ENCODE results near the gene LRCH4. TPM values are rescaled to one million over a fixed set of nuclear protein-coding genes. Genes with fewer than 3 reads are reported as not detected.
"Not testable (repeated sequence)": the region's sequence is repeated elsewhere in the genome, so short reads cannot be mapped to it uniquely, and the experiment has no call there.

LRCH4 gene
- total RNA-seq, 4 donors from 2014 or later: 115 to 508 (median 151) TPM

GRCh38 chr7:100556541-100556940 is 29.4 kb downstream of the LRCH4 start:
- no peak for DNase-seq
- WGBS, 2 donors (ENCODE audit: low coverage in 1 of 2): 61 to 65% methylated on average over 3 to 4 of the region's 4 CpGs
- in situ Hi-C loops (cut with MboI; ENCODE audit: low pct_ligation_motif_present in 1 of 4, low pct_unique_long_range_greater_than_20kb in 1 of 4, low sequenced_read_pairs in 3 of 4): loop anchor here in 3 of 4 donors (5.0 to 10.0 kb wide), 3 partner anchors 72 to 84 kb away; partner anchors contain the start of genes NYAP1 (in 1 of the 3) and TSC22D4 (in 1 of the 3)
- Histone ChIP-seq H3K27me3 (no peaks in the 10 kb centered on the region), H3K27ac (no peak overlapping the region), H3K4me1 (peaks cover 0 to 25% (median 7%) of the 10 kb centered on the region in 4 donors), H3K9me3 (no peaks in the 10 kb centered on the region), H3K36me3 (peaks cover 0 to 25% (median 5%) of the 10 kb centered on the region in 4 donors), H3K4me3 (no peak overlapping the region)
- TF ChIP-seq POLR2AphosphoS5 (IDR thresholded peaks at IDR 0.05) (no peak), EP300 (IDR thresholded peaks at IDR 0.05; ENCODE audit: low read depth) (no peak), POLR2A (IDR thresholded peaks at IDR 0.05) (no peak), CTCF (IDR thresholded peaks at IDR 0.05) (no peak)
- intact Hi-C loops (cut with DNase I; ENCODE audit: low total_unique reads): no loop called here

GRCh38 chr7:100555701-100556100 is 30.2 kb downstream of the LRCH4 start:
- peaks cover 0 to 30% (median 5%) of the 10 kb centered on the region in 4 donors for H3K36me3 ChIP-seq
- intact Hi-C loops (cut with DNase I; ENCODE audit: low total_unique reads): loop anchor here (2.0 kb wide), 1 partner anchor 61 kb away; no protein-coding TSS in a partner anchor
- H3K27ac ChIP-seq: peak overlapping the region in 3 of 4 donors; percentile 40 to 72 (median 42)
- 70 to 80% methylated on average over 3 to 5 of the region's 5 CpGs for WGBS, 2 donors (ENCODE audit: low coverage in 1 of 2)
- H3K27me3 ChIP-seq: no peaks in the 10 kb centered on the region
- H3K4me3 ChIP-seq: no peak overlapping the region
- DNase-seq: no peak
- peaks cover 0 to 25% (median 7%) of the 10 kb centered on the region in 4 donors for H3K4me1 ChIP-seq
- TF ChIP-seq EP300 (IDR thresholded peaks at IDR 0.05; ENCODE audit: low read depth) (no peak), CTCF (IDR thresholded peaks at IDR 0.05) (no peak), POLR2A (IDR thresholded peaks at IDR 0.05) (no peak), POLR2AphosphoS5 (IDR thresholded peaks at IDR 0.05) (no peak)
- in situ Hi-C loops (cut with MboI; ENCODE audit: low pct_ligation_motif_present in 1 of 4, low pct_unique_long_range_greater_than_20kb in 1 of 4, low sequenced_read_pairs in 3 of 4): loop anchor here in 3 of 4 donors (5.0 to 10.0 kb wide), 3 partner anchors 71 to 83 kb away; partner anchors contain the start of genes NYAP1 (in 1 of the 3) and TSC22D4 (in 1 of the 3)
- no peaks in the 10 kb centered on the region for H3K9me3 ChIP-seq

GRCh38 chr7:100553032-100553431 is 32.9 kb downstream of the LRCH4 start:
- no peak for DNase-seq
- no peak overlapping the region for H3K27ac ChIP-seq
- H3K27me3 ChIP-seq: no peaks in the 10 kb centered on the region
- TF ChIP-seq CTCF (IDR thresholded peaks at IDR 0.05) (no peak), POLR2A (IDR thresholded peaks at IDR 0.05) (no peak), POLR2AphosphoS5 (IDR thresholded peaks at IDR 0.05) (no peak), EP300 (IDR thresholded peaks at IDR 0.05; ENCODE audit: low read depth) (no peak)
- H3K4me3 ChIP-seq: no peak overlapping the region
- H3K36me3 ChIP-seq: peaks cover 0 to 37% (median 7%) of the 10 kb centered on the region in 4 donors
- intact Hi-C loops (cut with DNase I; ENCODE audit: low total_unique reads): loop anchor here (2.0 kb wide), 1 partner anchor 64 kb away; no protein-coding TSS in a partner anchor
- no peaks in the 10 kb centered on the region for H3K9me3 ChIP-seq
- 94 to 100% methylated on average over 2 to 3 of the region's 3 CpGs for WGBS, 2 donors (ENCODE audit: low coverage in 1 of 2)
- in situ Hi-C loops (cut with MboI; ENCODE audit: low pct_ligation_motif_present in 1 of 4, low pct_unique_long_range_greater_than_20kb in 1 of 4, low sequenced_read_pairs in 3 of 4): loop anchor here in 2 of 4 donors (5.0 to 10.0 kb wide), 2 partner anchors 68 to 81 kb away; partner anchors contain the start of gene NYAP1 (in 1 of the 2)
- H3K4me1 ChIP-seq: peaks cover 4 to 22% (median 9%) of the 10 kb centered on the region in 4 donors

- Histone ChIP-seq H3K36me3 (peaks cover 0 to 37% (median 7%) of the 10 kb centered on the region in 4 donors), H3K27ac (no peak overlapping the region), H3K9me3 (no peaks in the 10 kb centered on the region), H3K4me1 (peaks cover 9 to 27% (median 14%) of the 10 kb centered on the region in 4 donors), H3K4me3 (no peak overlapping the region), H3K27me3 (no peaks in the 10 kb centered on the region)
- TF ChIP-seq POLR2A (IDR thresholded peaks at IDR 0.05) (no peak), POLR2AphosphoS5 (IDR thresholded peaks at IDR 0.05) (no peak), EP300 (IDR thresholded peaks at IDR 0.05; ENCODE audit: low read depth) (no peak), CTCF (IDR thresholded peaks at IDR 0.05) (no peak)
- no peak for DNase-seq
- in situ Hi-C loops (cut with MboI; ENCODE audit: low pct_ligation_motif_present in 1 of 4, low pct_unique_long_range_greater_than_20kb in 1 of 4, low sequenced_read_pairs in 3 of 4) (loop anchor here in 2 of 4 donors (5.0 to 10.0 kb wide), 2 partner anchors 68 to 80 kb away; partner anchors contain the start of gene NYAP1 (in 1 of the 2)), intact Hi-C loops (cut with DNase I; ENCODE audit: low total_unique reads) (loop anchor here (2.0 kb wide), 1 partner anchor 64 kb away; no protein-coding TSS in a partner anchor)
- 93 to 100% methylated on average over 2 of the region's 2 CpGs for WGBS, 2 donors (ENCODE audit: low coverage in 1 of 2)
Measured at GRCh38 chr7:100552532-100552931, 33.4 kb downstream of the LRCH4 start.

- in situ Hi-C loops (cut with MboI; ENCODE audit: low pct_ligation_motif_present in 1 of 4, low pct_unique_long_range_greater_than_20kb in 1 of 4, low sequenced_read_pairs in 3 of 4); H3K4me3 ChIP-seq; DNase-seq; intact Hi-C loops (cut with DNase I; ENCODE audit: low total_unique reads); H3K27me3 ChIP-seq; H3K9me3 ChIP-seq: not testable (repeated sequence)
- Histone ChIP-seq H3K4me1 (peaks cover 42 to 57% (median 54%) of the 10 kb centered on the region in 4 donors), H3K27ac (peak overlapping the region; percentile 88 to 93 (median 90)), H3K36me3 (peaks cover 0 to 19% (median 4%) of the 10 kb centered on the region in 4 donors)
- 73 to 92% methylated on average over 2 to 5 of the region's 5 CpGs for WGBS, 2 donors (ENCODE audit: low coverage in 1 of 2)
Measured at GRCh38 chr7:100548446-100548845, 37.5 kb downstream of the LRCH4 start.

Data from transverse colon (tissue), 4 donors.